Right atrium auricular region (tissue), 2 donors: ENCODE measurements around the gene THSD8. TPM values are rescaled to one million over a fixed set of nuclear protein-coding genes. Genes with fewer than 3 reads are reported as not detected.
A peak's percentile ranks its signal among the peaks of the same experiment; 100 is the strongest.

Source experiments
- DNase-seq: peaks from one replicate; pipeline ENCODE4 v3.0.0-alpha.2; 2019; ENCODE audit warnings: low spot score
- H3K27ac ChIP-seq, 2 donors: fragments of 200-600 bp; sonication (generic); 1 replicate in 1 of 2; 2 replicates in 1 of 2; pipeline ENCODE4 v1.5.1; 2016 to 2019
- H3K27me3 ChIP-seq, 2 donors: fragments of 200-600 bp; sonication (generic); one replicate each; pipeline versions ENCODE4 v1.5.1 to v1.6.0; 2017 to 2019
- H3K36me3 ChIP-seq: fragments of 200-600 bp; sonication (generic); one replicate; pipeline ENCODE4 v1.5.1; 2016
- H3K4me1 ChIP-seq, 2 donors: fragments of 200-600 bp; sonication (generic); one replicate each; pipeline versions ENCODE4 v1.5.1 to v1.6.0; 2017 to 2019
- H3K4me3 ChIP-seq, 2 donors: fragments of 200-600 bp; sonication (generic); 1 replicate in 1 of 2; 2 replicates in 1 of 2; pipeline ENCODE4 v1.5.1; 2017 to 2019; ENCODE audit warnings: mild to moderate bottlenecking in 1 of 2, moderate library complexity in 1 of 2
- H3K9me3 ChIP-seq, 2 donors: fragments of 200-600 bp; sonication (generic); one replicate each; pipeline ENCODE4 v1.5.1; 2019
- CTCF ChIP-seq, 2 donors: fragments of 200-600 bp; sonication (generic); IDR thresholded peaks; one replicate each; pipeline ENCODE4 v1.5.1; 2019; ENCODE audit warnings: antibody characterized with exemption in 2 of 2
- total RNA-seq, 2 donors: library from RNA; depleted of rRNA; stranded (reverse); fragments of >200 nt; gene quantifications; one replicate each; pipeline ENCODE4 v1.1.0, GENCODE V29; 2016

The THSD8 gene
- total RNA-seq, 2 donors from 2014 or later, result not detected

GRCh38 chr19:12838886-12839756, 37.3 kb downstream of the THSD8 start:
- Histone ChIP-seq H3K9me3 (no peaks in the 10 kb centered on the region), H3K27me3 (peaks cover 38 to 61% of the 10 kb centered on the region in 2 donors), H3K27ac (no peak overlapping the region), H3K4me3 (peak overlapping the region in 1 of 2 donors; percentile 42), H3K36me3 (no peaks in the 10 kb centered on the region), H3K4me1 (peaks cover 0 to 31% of the 10 kb centered on the region in 2 donors)
- TF ChIP-seq CTCF (IDR thresholded peaks at IDR 0.05), result no peak
- DNase-seq, result no peak

- H3K9me3 ChIP-seq, result no peaks in the 10 kb centered on the region
- DNase-seq, result no peak
- peaks cover 0 to 22% of the 10 kb centered on the region in 2 donors for H3K4me1 ChIP-seq
- H3K27ac ChIP-seq, result no peak overlapping the region
- H3K27me3 ChIP-seq, result peaks cover 31 to 48% of the 10 kb centered on the region in 2 donors
- no peaks in the 10 kb centered on the region for H3K36me3 ChIP-seq
- TF ChIP-seq CTCF (IDR thresholded peaks at IDR 0.05), result no peak
- H3K4me3 ChIP-seq, result peak overlapping the region in 1 of 2 donors; percentile 35
Observed at GRCh38 chr19:12840091-12841079, 38.5 kb downstream of the THSD8 start.

DNA sequence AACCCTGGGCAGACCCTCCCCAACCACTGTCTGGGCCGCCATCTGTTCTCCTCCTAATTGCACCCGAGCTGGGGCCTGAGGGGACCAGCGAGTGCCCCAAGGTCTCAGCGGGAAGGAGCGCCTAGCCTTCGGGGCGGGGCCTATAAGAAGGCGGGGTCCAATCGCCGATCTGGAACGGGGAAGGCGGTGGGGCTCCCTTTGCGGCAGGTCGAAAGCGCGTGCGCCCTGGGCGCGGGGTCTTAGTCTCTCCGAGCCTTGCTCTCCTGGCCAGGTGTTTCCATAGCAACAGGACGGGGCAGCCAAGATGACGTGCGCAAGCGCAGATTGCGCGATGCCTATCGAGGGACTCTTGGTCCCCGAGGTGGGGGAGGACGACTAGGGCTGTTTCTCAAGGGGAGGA, 39.2 kb downstream of the THSD8 start:
- no peak overlapping the region for H3K27ac ChIP-seq
- peaks cover 0 to 22% of the 10 kb centered on the region in 2 donors for H3K4me1 ChIP-seq
- no peaks in the 10 kb centered on the region for H3K9me3 ChIP-seq
- no peak for TF ChIP-seq CTCF (IDR thresholded peaks at IDR 0.05)
- peaks cover 31 to 41% of the 10 kb centered on the region in 2 donors for H3K27me3 ChIP-seq
- no peak for DNase-seq
- H3K36me3 ChIP-seq, result no peaks in the 10 kb centered on the region
- H3K4me3 ChIP-seq, result peak overlapping the region in 1 of 2 donors; percentile 35

- no peaks in the 10 kb centered on the region for H3K9me3 ChIP-seq
- H3K4me1 ChIP-seq, result peaks cover 0 to 27% of the 10 kb centered on the region in 2 donors
- no peaks in the 10 kb centered on the region for H3K36me3 ChIP-seq
- peaks cover 28 to 36% of the 10 kb centered on the region in 2 donors for H3K27me3 ChIP-seq
- no peak for TF ChIP-seq CTCF (IDR thresholded peaks at IDR 0.05)
- no peak overlapping the region for H3K4me3 ChIP-seq
- DNase-seq, result no peak
- no peak overlapping the region for H3K27ac ChIP-seq
Observed at GRCh38 chr19:12842511-12842910, 40.6 kb downstream of the THSD8 start.

DNA sequence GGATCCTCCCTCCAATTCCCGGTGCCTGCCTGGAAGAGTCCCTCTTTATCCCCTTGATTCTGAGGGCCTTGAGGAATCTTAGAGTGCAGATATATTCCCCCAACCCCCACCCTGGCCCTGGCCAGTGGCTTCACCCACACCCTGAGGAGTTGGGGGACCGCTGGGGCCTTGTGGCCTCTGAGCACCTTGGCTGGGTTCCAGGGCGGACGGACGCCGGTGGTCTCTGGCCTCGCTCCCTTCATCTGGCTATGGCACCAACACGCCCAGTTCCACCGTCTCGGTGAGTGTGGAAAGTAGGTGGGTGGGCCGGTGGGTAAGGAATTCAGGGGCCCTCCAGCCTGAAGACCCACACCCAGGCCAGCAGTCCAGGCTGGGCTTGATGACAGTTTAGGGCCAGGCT, 41.5 kb downstream of the THSD8 start:
- Histone ChIP-seq H3K27ac (no peak overlapping the region), H3K27me3 (peaks cover 27 to 36% of the 10 kb centered on the region in 2 donors), H3K4me1 (peaks cover 0 to 27% of the 10 kb centered on the region in 2 donors), H3K4me3 (no peak overlapping the region), H3K9me3 (no peaks in the 10 kb centered on the region), H3K36me3 (no peaks in the 10 kb centered on the region)
- TF ChIP-seq CTCF (IDR thresholded peaks at IDR 0.05), result no peak
- no peak for DNase-seq
